RWPE2 (cell line): ENCODE results near the gene MKX.

Source experiments
- ATAC-seq: fragments of 200-7000 bp; cut with Tn5 transposase; 3 replicates; pipeline ENCODE4 v1.9.1; 2021; ENCODE audit warnings: low read depth
- DNase-seq: peaks from one replicate; pipeline ENCODE4 v3.0.0-alpha.2; 2020; ENCODE audit warnings: low spot score
- H3K27ac ChIP-seq: fragments of 450-650 bp; 2 replicates; pipeline ENCODE4 v1.5.1; 2017; ENCODE audit warnings: mild to moderate bottlenecking; ENCODE audit not compliant: poor library complexity, severe bottlenecking
- H3K27me3 ChIP-seq: fragments of 250-450 bp; sonication (Bioruptor Pico); 2 replicates; pipeline ENCODE4 v1.5.1; 2021; ENCODE audit warnings: mild to moderate bottlenecking, moderate library complexity; ENCODE audit not compliant: insufficient read depth, poor library complexity, severe bottlenecking
- H3K36me3 ChIP-seq: fragments of 250-450 bp; sonication (Bioruptor Pico); 2 replicates; pipeline ENCODE4 v1.5.1; 2020; ENCODE audit warnings: low read depth, mild to moderate bottlenecking, moderate library complexity
- H3K4me1 ChIP-seq: fragments of 250-450 bp; sonication (Bioruptor Pico); 2 replicates; pipeline ENCODE4 v1.5.1; 2021; ENCODE audit warnings: mild to moderate bottlenecking, moderate library complexity; ENCODE audit not compliant: insufficient read depth, poor library complexity, severe bottlenecking
- H3K4me3 ChIP-seq: fragments of 250-450 bp; sonication (Bioruptor Pico); 2 replicates; pipeline ENCODE4 v1.5.1; 2021; ENCODE audit warnings: mild to moderate bottlenecking, moderate library complexity; ENCODE audit not compliant: severe bottlenecking
- H3K9me3 ChIP-seq: fragments of 250-450 bp; sonication (Bioruptor Pico); 2 replicates; pipeline ENCODE4 v1.5.1; 2021; ENCODE audit warnings: mild to moderate bottlenecking, moderate library complexity; ENCODE audit not compliant: severe bottlenecking
- CTCF ChIP-seq: fragments of 450-650 bp; IDR thresholded peaks from one replicate; pipeline ENCODE4 v1.5.1; 2017; ENCODE audit warnings: mild to moderate bottlenecking, moderate library complexity; ENCODE audit not compliant: poor library complexity, severe bottlenecking

The MKX gene

DNA sequence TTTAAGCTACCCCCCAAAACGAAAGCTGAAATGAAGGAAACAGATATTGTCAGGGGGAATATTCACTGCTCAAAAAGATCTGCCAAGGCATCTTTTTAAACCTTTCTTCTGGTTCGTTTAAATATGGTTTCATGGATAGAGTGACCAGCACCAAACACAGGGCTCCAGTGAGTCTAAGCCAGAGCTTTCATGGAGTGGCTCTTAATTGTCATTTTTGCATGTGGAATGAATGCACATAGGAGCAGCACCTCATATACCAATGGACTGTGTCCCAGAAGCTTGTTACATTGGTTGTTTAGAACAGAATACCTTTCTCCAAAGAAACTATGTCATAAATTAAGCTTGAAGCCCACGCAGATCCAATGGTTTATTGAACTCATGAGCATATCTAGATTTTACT, 17.3 kb downstream of the MKX start:
- TF ChIP-seq CTCF, result no peak
- H3K4me1 ChIP-seq, result no peaks in the 10 kb centered on the region
- DNase-seq, result no peak

DNA sequence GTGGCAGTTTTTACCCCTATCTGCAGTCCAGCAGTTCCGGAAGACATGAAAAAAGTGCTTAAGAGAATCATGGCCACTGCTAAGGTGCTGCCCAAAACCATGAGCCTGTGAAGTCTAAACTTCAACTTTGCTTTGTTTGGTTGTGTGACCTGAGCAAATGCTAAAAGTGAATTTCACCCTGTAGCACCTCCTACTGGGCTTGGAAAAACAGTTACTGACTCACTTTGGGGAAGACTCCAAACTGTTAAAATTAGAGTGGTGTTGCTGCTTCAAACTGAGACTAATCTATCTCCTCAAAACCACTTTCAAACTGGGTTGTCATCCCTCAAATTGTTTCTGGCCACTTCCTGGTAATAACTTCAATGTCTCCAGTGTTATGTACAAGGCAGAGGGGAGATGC, 21.3 kb downstream of the MKX start:
- Histone ChIP-seq H3K27me3 (no peaks in the 10 kb centered on the region), H3K4me3 (no peak overlapping the region), H3K9me3 (no peaks in the 10 kb centered on the region), H3K27ac (no peak overlapping the region), H3K36me3 (no peaks in the 10 kb centered on the region), H3K4me1 (no peaks in the 10 kb centered on the region)
- TF ChIP-seq CTCF, result peak; percentile 19
- no peak for DNase-seq
- ATAC-seq, result no peak

More for the DNA sequence above, 17.3 kb downstream of the MKX start:
- no peaks in the 10 kb centered on the region for H3K27me3 ChIP-seq
- no peaks in the 10 kb centered on the region for H3K9me3 ChIP-seq
- H3K27ac ChIP-seq, result no peak overlapping the region
- H3K36me3 ChIP-seq, result no peaks in the 10 kb centered on the region
- ATAC-seq, result no peak
- no peak overlapping the region for H3K4me3 ChIP-seq

DNA sequence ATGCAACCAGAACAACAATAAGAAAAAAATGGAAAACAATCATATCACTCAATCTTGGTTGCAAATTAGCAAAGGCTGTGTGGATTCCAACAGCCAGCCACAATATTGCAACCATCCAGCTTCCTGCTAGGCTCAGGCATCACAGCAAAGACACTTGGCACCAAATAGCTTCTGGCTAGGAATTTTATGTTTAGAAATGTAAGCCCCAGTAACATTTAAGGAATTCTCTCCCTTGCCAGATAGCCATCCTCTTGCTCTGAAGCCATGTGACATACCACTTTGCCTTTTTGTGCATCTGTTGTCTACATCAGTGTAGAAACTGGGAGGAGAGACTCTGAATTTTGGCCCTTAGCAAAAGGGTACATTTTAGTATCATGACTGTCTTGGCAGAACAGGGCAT, 22.2 kb downstream of the MKX start:
- no peak for ATAC-seq
- TF ChIP-seq CTCF, result no peak

DNA sequence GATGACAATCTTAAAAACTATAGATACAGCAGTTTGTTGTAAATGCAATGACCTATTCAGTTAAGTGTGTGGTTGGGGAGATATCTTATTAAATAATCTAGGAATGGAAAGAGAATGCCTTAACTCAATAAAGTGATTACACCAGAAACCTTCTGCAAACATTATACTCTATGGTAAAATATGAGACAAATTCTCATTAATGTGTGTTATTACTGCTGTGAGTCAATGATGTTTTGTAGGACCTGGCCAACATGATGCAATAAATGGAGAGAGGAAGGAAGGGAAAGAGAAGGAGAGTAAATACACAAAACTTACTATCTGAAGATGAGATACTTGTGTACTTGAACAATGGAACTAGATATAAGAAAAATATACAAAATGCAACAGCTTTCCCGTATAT, 25.1 kb downstream of the MKX start:
- TF ChIP-seq CTCF, result no peak
- no peaks in the 10 kb centered on the region for H3K27me3 ChIP-seq
- no peak overlapping the region for H3K4me3 ChIP-seq
- ATAC-seq, result no peak
- no peaks in the 10 kb centered on the region for H3K4me1 ChIP-seq
- no peaks in the 10 kb centered on the region for H3K36me3 ChIP-seq
- H3K9me3 ChIP-seq, result no peaks in the 10 kb centered on the region
- DNase-seq, result no peak
- no peak overlapping the region for H3K27ac ChIP-seq

More for the DNA sequence above, 22.2 kb downstream of the MKX start:
- H3K27me3 ChIP-seq, result no peaks in the 10 kb centered on the region
- H3K36me3 ChIP-seq, result no peaks in the 10 kb centered on the region
- H3K9me3 ChIP-seq, result no peaks in the 10 kb centered on the region
- no peak for DNase-seq
- no peak overlapping the region for H3K27ac ChIP-seq
- H3K4me3 ChIP-seq, result no peak overlapping the region
- H3K4me1 ChIP-seq, result no peaks in the 10 kb centered on the region

DNA sequence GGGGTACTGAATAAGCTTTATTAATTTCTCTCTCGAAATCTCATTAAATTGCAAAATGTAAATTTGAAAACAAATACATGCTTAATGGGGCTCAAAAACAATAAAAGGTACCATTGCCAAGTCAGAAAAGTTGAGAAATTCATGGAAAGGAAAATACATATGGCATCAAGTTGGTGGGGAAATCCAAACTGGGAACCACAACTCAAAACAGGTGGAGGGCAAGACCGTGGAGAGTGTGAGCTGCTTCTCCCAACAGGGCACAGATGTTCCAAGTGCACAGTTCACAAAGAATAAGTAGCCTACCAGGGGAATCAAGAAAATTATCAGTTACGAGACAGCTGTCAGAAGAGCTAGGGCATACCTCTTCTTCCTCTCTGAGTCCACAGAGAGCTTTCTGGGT, 26.6 kb downstream of the MKX start:
- H3K4me3 ChIP-seq, result no peak overlapping the region
- no peak for TF ChIP-seq CTCF

More for the DNA sequence above, 26.6 kb downstream of the MKX start:
- H3K36me3 ChIP-seq, result no peaks in the 10 kb centered on the region
- H3K4me1 ChIP-seq, result no peaks in the 10 kb centered on the region
- H3K27ac ChIP-seq, result no peak overlapping the region
- no peaks in the 10 kb centered on the region for H3K9me3 ChIP-seq
- no peak for DNase-seq
- H3K27me3 ChIP-seq, result no peaks in the 10 kb centered on the region
- no peak for ATAC-seq
